ENCODE data around the gene SSX5. TPM values are rescaled to one million over a fixed set of nuclear protein-coding genes. Genes with fewer than 3 reads are reported as not detected.

Gene SSX5
- total RNA-seq, 2 experiments from 2014 or later: not detected

DNA sequence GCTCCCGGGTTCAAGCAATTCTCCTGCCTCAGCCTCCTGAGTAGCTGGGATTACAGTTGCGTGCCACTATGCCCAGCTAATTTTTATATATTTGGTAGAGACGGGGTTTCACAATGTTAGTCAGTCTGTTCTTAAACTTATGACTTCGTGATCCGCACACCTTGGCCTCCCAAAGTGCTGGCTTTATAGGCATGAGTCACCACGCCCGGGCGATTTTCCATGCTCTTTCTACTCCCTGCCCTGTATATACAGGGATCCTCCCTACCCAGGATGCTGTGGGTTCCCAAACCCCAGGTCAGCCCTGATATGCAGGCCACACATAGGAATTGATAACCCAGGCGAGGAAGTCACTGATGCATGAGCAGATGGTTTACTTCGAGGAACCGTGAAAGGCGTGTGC is 31.4 kb downstream of the SSX5 start:
- Histone ChIP-seq H3K36me3 (ENCODE audit: insufficient read depth, low read length) (no peaks in the 10 kb centered on the region), H3K4me3 (ENCODE audit: low read depth, low read length, poor library complexity, severe bottlenecking) (no peak overlapping the region), H2AFZ (ENCODE audit: low read length) (no peak overlapping the region), H3K79me2 (ENCODE audit: insufficient read depth, low read depth, low read length) (no peaks in the 10 kb centered on the region), H4K20me1 (ENCODE audit: insufficient read depth, low read length) (no peaks in the 10 kb centered on the region), H3K9me3 (ENCODE audit: low read length) (no peaks in the 10 kb centered on the region), H3K4me2 (ENCODE audit: low read length) (no peak overlapping the region), H3K4me1 (ENCODE audit: insufficient read depth, low read length, poor library complexity, severe bottlenecking) (no peaks in the 10 kb centered on the region), H3K27ac (ENCODE audit: low read depth, low read length, poor library complexity, severe bottlenecking) (no peak overlapping the region), H3K9me2 (ENCODE audit: insufficient read depth, low read length) (no peaks in the 10 kb centered on the region)
- CTCF ChIA-PET (ENCODE audit: unreplicated experiment): no interaction called here
- no peak for TF ChIP-seq EZH2phosphoT487 (IDR thresholded peaks at IDR 0.05; ENCODE audit: borderline replicate concordance, low read depth, low read length)
- TF ChIP-seq, protein P1, sequence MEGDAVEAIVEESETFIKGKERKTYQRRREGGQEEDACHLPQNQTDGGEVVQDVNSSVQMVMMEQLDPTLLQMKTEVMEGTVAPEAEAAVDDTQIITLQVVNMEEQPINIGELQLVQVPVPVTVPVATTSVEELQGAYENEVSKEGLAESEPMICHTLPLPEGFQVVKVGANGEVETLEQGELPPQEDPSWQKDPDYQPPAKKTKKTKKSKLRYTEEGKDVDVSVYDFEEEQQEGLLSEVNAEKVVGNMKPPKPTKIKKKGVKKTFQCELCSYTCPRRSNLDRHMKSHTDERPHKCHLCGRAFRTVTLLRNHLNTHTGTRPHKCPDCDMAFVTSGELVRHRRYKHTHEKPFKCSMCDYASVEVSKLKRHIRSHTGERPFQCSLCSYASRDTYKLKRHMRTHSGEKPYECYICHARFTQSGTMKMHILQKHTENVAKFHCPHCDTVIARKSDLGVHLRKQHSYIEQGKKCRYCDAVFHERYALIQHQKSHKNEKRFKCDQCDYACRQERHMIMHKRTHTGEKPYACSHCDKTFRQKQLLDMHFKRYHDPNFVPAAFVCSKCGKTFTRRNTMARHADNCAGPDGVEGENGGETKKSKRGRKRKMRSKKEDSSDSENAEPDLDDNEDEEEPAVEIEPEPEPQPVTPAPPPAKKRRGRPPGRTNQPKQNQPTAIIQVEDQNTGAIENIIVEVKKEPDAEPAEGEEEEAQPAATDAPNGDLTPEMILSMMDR (conservative IDR thresholded peaks at IDR 0.05; ENCODE audit: low read length): no peak
- BruUV-seq (replicated peaks): no TSS peak
- intact Hi-C loops (cut with micrococcal nuclease; ENCODE audit: unreplicated experiment): no loop called here
- no peak for DNase-seq (ENCODE audit: low spot score)
- POLR2A ChIA-PET: no interaction called here

DNA sequence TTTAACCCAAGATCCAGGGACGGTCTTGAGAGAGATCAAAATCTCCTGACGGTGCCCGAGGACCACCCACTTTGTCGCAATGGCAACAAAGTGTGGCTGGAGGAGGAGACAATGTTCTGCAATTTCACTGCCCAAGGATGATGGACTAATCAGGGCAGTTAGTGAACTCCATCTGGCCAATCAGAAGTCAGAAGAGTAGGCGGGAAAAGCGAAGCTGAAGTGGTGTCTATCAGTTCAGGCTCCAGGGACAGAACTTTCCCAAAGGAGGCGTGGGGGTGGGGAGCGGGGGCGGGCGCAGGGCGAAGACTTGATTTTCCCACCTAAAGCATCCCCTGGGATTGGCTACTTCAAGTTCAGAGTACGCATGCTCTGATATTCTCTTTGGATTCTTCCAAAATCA is 40.6 kb downstream of the SSX5 start:
- CTCF ChIA-PET (ENCODE audit: unreplicated experiment): no interaction called here
- intact Hi-C loops (cut with micrococcal nuclease; ENCODE audit: unreplicated experiment): no loop called here
- H3K9me2 ChIP-seq (ENCODE audit: insufficient read depth, low read length): no peaks in the 10 kb centered on the region
- no peaks in the 10 kb centered on the region for H4K20me1 ChIP-seq (ENCODE audit: insufficient read depth, low read length)
- H3K4me1 ChIP-seq (ENCODE audit: insufficient read depth, low read length, poor library complexity, severe bottlenecking): no peaks in the 10 kb centered on the region
- H3K4me2 ChIP-seq (ENCODE audit: low read length): no peak overlapping the region
- no peak for DNase-seq (ENCODE audit: low spot score)
- no peak overlapping the region for H2AFZ ChIP-seq (ENCODE audit: low read length)
- no TSS peak for BruUV-seq (replicated peaks)
- no peak overlapping the region for H3K4me3 ChIP-seq (ENCODE audit: low read depth, low read length, poor library complexity, severe bottlenecking)
- H3K27ac ChIP-seq (ENCODE audit: low read depth, low read length, poor library complexity, severe bottlenecking): no peak overlapping the region
- POLR2A ChIA-PET: no interaction called here
- no peaks in the 10 kb centered on the region for H3K79me2 ChIP-seq (ENCODE audit: insufficient read depth, low read depth, low read length)
- no peaks in the 10 kb centered on the region for H3K9me3 ChIP-seq (ENCODE audit: low read length)
- no peaks in the 10 kb centered on the region for H3K36me3 ChIP-seq (ENCODE audit: insufficient read depth, low read length)
- TF ChIP-seq, protein P1 (conservative IDR thresholded peaks at IDR 0.05; ENCODE audit: low read length): no peak
- no peak for TF ChIP-seq EZH2phosphoT487 (IDR thresholded peaks at IDR 0.05; ENCODE audit: borderline replicate concordance, low read depth, low read length)

DNA sequence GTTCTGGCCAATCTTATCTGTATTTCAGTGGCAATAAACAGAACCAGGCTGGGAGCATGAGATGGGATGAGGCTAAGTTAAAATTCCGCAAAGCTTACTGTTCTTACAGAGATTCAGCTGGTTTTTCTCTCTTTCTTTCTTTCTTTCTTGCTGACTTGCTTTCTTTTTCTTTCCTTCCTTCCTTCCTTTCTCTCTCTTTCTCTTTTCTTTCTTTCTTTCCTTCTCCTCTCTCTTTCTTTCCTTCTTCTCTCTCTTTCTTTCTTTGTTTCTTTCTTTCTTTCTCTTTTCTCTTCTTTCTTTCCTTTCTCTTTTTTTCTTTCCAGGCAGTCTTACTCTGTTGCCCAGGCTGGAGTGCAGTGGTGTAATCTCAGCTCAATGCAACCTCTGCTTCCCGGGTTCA is 41.8 kb downstream of the SSX5 start:
- Histone ChIP-seq H3K9me3 (ENCODE audit: low read length) (no peaks in the 10 kb centered on the region), H3K4me3 (ENCODE audit: low read depth, low read length, poor library complexity, severe bottlenecking) (no peak overlapping the region), H3K79me2 (ENCODE audit: insufficient read depth, low read depth, low read length) (no peaks in the 10 kb centered on the region), H3K36me3 (ENCODE audit: insufficient read depth, low read length) (no peaks in the 10 kb centered on the region), H3K9me2 (ENCODE audit: insufficient read depth, low read length) (no peaks in the 10 kb centered on the region), H2AFZ (ENCODE audit: low read length) (no peak overlapping the region), H4K20me1 (ENCODE audit: insufficient read depth, low read length) (no peaks in the 10 kb centered on the region), H3K27ac (ENCODE audit: low read depth, low read length, poor library complexity, severe bottlenecking) (no peak overlapping the region), H3K4me1 (ENCODE audit: insufficient read depth, low read length, poor library complexity, severe bottlenecking) (no peaks in the 10 kb centered on the region), H3K4me2 (ENCODE audit: low read length) (no peak overlapping the region)
- no TSS peak for BruUV-seq (replicated peaks)
- TF ChIP-seq, protein P1 (conservative IDR thresholded peaks at IDR 0.05; ENCODE audit: low read length): no peak
- no peak for TF ChIP-seq EZH2phosphoT487 (IDR thresholded peaks at IDR 0.05; ENCODE audit: borderline replicate concordance, low read depth, low read length)
- ChIA-PET POLR2A (no interaction called here), CTCF (ENCODE audit: unreplicated experiment) (no interaction called here)
- DNase-seq (ENCODE audit: low spot score): no peak
- intact Hi-C loops (cut with micrococcal nuclease; ENCODE audit: unreplicated experiment): no loop called here

All from OCI-LY7 (cell line).